Endothelial cell of umbilical vein (primary cell): ENCODE data around the gene BABAM2.

ENCODE experiments used
- EZH2 ChIP-seq: IDR thresholded peaks from 2 replicates; pipeline ENCODE4 v1.6.1; 2012; ENCODE audit warnings: borderline replicate concordance, low read depth, mild to moderate bottlenecking, moderate library complexity, low read length, inconsistent platforms; ENCODE audit not compliant: severe bottlenecking
- GATA2 ChIP-seq: IDR thresholded peaks from 2 replicates; pipeline ENCODE4 v1.7.0; 2011; ENCODE audit warnings: low read depth, mild to moderate bottlenecking, moderate library complexity, mixed read lengths, low read length; ENCODE audit not compliant: insufficient read length, insufficient read depth
- JUN ChIP-seq: IDR thresholded peaks from 2 replicates; pipeline ENCODE4 v1.6.1; 2011; ENCODE audit warnings: borderline replicate concordance, low read depth; ENCODE audit not compliant: insufficient read length, insufficient read depth
- POLR2A ChIP-seq: IDR thresholded peaks from 2 replicates; pipeline ENCODE4 v1.6.1; 2012; ENCODE audit warnings: low read depth, mild to moderate bottlenecking, control low read depth, low read length
- POLR2AphosphoS5 ChIP-seq: IDR thresholded peaks from 2 replicates; pipeline ENCODE4 v1.6.1; 2012; ENCODE audit warnings: low read depth, mild to moderate bottlenecking, control low read depth, low read length, moderate library complexity; ENCODE audit not compliant: insufficient read depth
- TF ChIP-seq, protein P1 (sequence below), 2 donors: IDR thresholded peaks; 1 replicate in 1 of 2; 2 replicates in 1 of 2; pipeline ENCODE4 v1.5.1; 2011; ENCODE audit warnings: low read length in 2 of 2, mild to moderate bottlenecking in 2 of 2, moderate library complexity in 2 of 2, control low read depth in 1 of 2, inconsistent platforms in 1 of 2, low read depth in 1 of 2; ENCODE audit not compliant: insufficient read depth in 1 of 2; ENCODE audit errors: extremely low read depth in 1 of 2
- TF ChIP-seq, protein P2 (sequence below): IDR thresholded peaks from 2 replicates; pipeline ENCODE4 v1.6.1; 2011; ENCODE audit not compliant: insufficient read depth, insufficient read length

DNA sequence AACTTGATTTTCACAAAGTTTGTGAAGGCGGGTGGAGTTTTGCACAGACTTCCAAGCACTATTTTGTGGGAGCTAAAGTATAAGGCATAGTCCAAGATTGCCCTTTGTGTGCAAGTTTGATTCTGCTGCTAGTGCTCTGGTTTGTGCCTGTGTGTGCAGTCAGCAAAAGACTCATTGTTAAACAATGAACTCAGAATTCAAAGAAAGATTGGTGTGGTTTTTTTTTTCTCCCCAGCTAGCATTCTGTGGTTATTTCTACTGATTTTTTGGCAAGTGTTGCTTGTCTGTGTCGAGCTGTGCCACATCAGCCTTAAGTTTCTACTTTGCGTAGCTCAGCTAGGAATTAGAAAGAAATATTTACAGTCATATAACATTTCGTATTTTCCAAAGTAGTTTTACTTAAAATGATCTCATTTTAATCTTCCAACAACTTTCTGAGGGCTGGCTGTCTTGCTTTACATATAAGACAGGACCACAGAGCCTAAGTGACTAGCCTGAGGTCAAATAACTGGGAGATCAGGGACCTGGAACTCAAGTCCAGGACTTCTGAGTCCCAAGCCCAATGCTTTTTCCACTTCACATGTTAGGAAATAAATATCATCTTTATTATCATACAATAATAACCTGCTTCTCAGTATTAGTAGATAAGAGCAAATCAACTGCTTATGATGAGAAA is 69.8 kb downstream of the BABAM2 start:
- TF ChIP-seq, protein P1, sequence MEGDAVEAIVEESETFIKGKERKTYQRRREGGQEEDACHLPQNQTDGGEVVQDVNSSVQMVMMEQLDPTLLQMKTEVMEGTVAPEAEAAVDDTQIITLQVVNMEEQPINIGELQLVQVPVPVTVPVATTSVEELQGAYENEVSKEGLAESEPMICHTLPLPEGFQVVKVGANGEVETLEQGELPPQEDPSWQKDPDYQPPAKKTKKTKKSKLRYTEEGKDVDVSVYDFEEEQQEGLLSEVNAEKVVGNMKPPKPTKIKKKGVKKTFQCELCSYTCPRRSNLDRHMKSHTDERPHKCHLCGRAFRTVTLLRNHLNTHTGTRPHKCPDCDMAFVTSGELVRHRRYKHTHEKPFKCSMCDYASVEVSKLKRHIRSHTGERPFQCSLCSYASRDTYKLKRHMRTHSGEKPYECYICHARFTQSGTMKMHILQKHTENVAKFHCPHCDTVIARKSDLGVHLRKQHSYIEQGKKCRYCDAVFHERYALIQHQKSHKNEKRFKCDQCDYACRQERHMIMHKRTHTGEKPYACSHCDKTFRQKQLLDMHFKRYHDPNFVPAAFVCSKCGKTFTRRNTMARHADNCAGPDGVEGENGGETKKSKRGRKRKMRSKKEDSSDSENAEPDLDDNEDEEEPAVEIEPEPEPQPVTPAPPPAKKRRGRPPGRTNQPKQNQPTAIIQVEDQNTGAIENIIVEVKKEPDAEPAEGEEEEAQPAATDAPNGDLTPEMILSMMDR (IDR thresholded peaks at IDR 0.05; ENCODE audit: extremely low read depth in 1 of 2, insufficient read depth in 1 of 2, low read depth in 1 of 2, low read length in 2 of 2): no peak
- TF ChIP-seq JUN (no peak), POLR2A (no peak), EZH2 (no peak), POLR2AphosphoS5 (no peak), GATA2 (peak; percentile 5)
- TF ChIP-seq, protein P2, sequence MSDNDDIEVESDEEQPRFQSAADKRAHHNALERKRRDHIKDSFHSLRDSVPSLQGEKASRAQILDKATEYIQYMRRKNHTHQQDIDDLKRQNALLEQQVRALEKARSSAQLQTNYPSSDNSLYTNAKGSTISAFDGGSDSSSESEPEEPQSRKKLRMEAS: no peak
